ENCODE measurements around the gene TSHZ2. TPM values are rescaled to one million over a fixed set of nuclear protein-coding genes. Genes with fewer than 3 reads are reported as not detected.
"Not testable (repeated sequence)": the region's sequence is repeated elsewhere in the genome, so short reads cannot be mapped to it uniquely, and the experiment has no call there.

TSHZ2 gene
- total RNA-seq, 1 experiment from 2014 or later, result 0.05 TPM

GRCh38 chr20:53530440-53530839 lies 558.3 kb downstream of the TSHZ2 start:
- no peak for DNase-seq (ENCODE audit: low spot score)

- not testable (repeated sequence) for DNase-seq (ENCODE audit: low spot score)
Measured at GRCh38 chr20:53532654-53533312, 560.6 kb downstream of the TSHZ2 start.

DNA sequence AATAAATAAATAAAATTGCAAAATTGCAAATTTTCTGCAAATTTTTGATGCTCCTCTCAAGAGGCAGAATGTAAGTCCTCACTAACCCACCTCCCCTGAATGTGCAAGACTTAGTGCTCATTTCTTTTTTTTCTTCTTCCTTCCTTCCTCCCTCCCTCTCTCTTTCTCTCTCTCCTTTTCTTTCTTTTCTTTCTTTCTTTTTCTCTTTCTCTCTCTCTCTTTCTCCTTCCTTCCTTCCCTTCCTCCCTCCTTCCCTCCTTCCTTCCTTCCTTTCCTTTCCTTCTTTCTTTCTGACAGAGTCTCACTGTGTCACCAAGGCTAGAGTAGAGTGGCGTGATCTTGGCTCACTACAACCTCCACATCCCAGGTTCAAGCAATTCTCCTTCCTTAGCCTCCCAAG lies 561.3 kb downstream of the TSHZ2 start:
- DNase-seq (ENCODE audit: low spot score), result no peak

- no peak for DNase-seq (ENCODE audit: low spot score)
Measured at GRCh38 chr20:53534037-53534436, 561.9 kb downstream of the TSHZ2 start.

DNA sequence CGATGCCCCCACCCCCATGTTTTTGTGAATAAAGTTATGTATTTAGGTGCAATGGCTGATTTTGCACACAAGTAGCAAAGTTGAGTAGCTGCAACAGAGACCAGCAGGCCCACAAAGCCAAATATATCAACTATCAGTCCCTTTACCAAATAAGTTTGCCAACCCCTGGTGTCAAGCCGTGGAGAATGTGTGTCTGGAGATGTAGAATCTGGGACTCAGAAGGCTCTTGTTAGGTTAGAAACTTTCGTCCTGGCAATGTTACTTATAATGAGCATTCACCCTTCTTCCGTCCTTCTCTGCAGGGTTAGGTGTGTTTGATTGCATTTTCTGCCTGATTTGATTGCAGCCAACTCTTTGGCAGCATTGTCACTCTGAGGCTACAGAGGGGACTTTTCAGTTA lies 563.7 kb downstream of the TSHZ2 start:
- no peak for DNase-seq (ENCODE audit: low spot score)

- DNase-seq (ENCODE audit: low spot score), result not testable (repeated sequence)
Measured at GRCh38 chr20:53536382-53536781, 564.2 kb downstream of the TSHZ2 start.

DNA sequence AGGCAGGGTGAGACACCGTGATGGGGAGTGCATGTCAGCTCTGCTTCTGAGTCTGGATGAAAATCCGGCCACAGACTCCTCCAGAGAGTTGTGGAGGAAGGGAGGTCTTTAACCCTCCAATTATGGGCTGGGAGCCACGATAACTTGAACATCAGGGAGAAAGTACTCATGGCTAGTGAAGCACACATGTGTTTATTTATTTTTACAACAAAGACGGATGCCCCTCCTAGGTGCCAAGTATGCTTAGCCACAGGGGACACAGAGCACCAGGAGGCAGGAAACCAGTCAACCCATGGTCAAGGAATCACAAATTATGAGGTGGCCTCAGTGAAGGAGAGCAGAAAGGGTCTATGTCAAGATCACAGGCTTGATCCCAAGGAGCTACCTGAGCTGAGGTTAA lies 567.4 kb downstream of the TSHZ2 start:
- no peak for DNase-seq (ENCODE audit: low spot score)

Small RNA genes within 50 kb of the gene (small RNA-seq; reads per million reads assigned to genes)
- gene RF00019, result not detected

Measured in HT-29 (cell line).